Endothelial cell of umbilical vein (primary cell): ENCODE data around the gene MAPK9. TPM values are rescaled to one million over a fixed set of nuclear protein-coding genes. Genes with fewer than 3 reads are reported as not detected.

Source experiments
- BruUV-seq: library from RNA; stranded (reverse); fragments of 400-500 nt; replicated peaks from 2 replicates; lab custom pipeline; 2021; lab: Mats Ljungman, UMichigan
- CTCF ChIA-PET: fragments of 300-600, 350-600 bp; sonication (Branson Sonifier 250); formaldehyde crosslinking; loops from one replicate; lab custom pipeline; 2021; ENCODE audit warnings: antibody characterized with exemption, inconsistent platforms; lab: Charles Lee
- POLR2A ChIA-PET: fragments of 300-600, 350-600 bp; sonication (Branson Sonifier 250); formaldehyde crosslinking; loops from one replicate; lab custom pipeline; 2021; ENCODE audit warnings: antibody characterized with exemption, inconsistent platforms; lab: Charles Lee
- DNase-seq: peaks from one replicate; pipeline ENCODE4 v3.0.0-alpha.2; 2011; ENCODE audit warnings: low read depth, low spot score
- FAIRE-seq: peaks from 2 replicates; lab custom pipeline; 2011; peaks lifted over from hg19 to GRCh38; lab: Jason Lieb, UNC
- H2AFZ ChIP-seq: 2 replicates; pipeline ENCODE4 v1.6.0; 2012; ENCODE audit warnings: low read depth, low read length, control low read depth, inconsistent platforms
- H3K27ac ChIP-seq: 2 replicates; pipeline ENCODE4 v1.5.1; 2011; ENCODE audit warnings: low read depth, mild to moderate bottlenecking, control low read depth, low read length, moderate library complexity; ENCODE audit not compliant: insufficient read depth
- H3K27me3 ChIP-seq, 2 experiments: 2 replicates each; pipeline versions ENCODE4 v1.6.0 to v1.6.1; 2011; ENCODE audit warnings: low read length in 2 of 2, mixed read lengths in 1 of 2; ENCODE audit not compliant: control insufficient read depth in 2 of 2, insufficient read depth in 2 of 2
- H3K36me3 ChIP-seq, 2 experiments: 2 replicates in 1 of 2; 3 replicates in 1 of 2; pipeline ENCODE4 v1.5.1; 2011; ENCODE audit warnings: low read length in 2 of 2, mild to moderate bottlenecking in 1 of 2, moderate library complexity in 1 of 2; ENCODE audit not compliant: control insufficient read depth in 2 of 2, insufficient read depth in 2 of 2; ENCODE audit errors: extremely low read depth in 1 of 2
- H3K4me1 ChIP-seq: 3 replicates; pipeline ENCODE4 v1.5.1; 2011; ENCODE audit warnings: mild to moderate bottlenecking, low read length; ENCODE audit not compliant: control insufficient read depth, insufficient read depth; ENCODE audit errors: extremely low read depth
- H3K4me2 ChIP-seq: 2 replicates; pipeline ENCODE4 v1.6.1; 2011; ENCODE audit warnings: low read length, control low read depth, mixed read lengths; ENCODE audit not compliant: insufficient read depth
- H3K4me3 ChIP-seq, 3 experiments: fragments of 200-600 bp in 1 of 3; sonication (generic), shearing (Covaris generic) in 1 of 3; replicated peaks in 1 of 3; 2 replicates each; pipeline ENCODE4 v1.5.1; 2011 to 2016; ENCODE audit warnings: control low read depth in 3 of 3, low read length in 3 of 3, mild to moderate bottlenecking in 2 of 3, inconsistent platforms in 1 of 3, low read depth in 1 of 3, moderate library complexity in 1 of 3; ENCODE audit not compliant: insufficient read depth in 1 of 3
- H3K79me2 ChIP-seq: 2 replicates; pipeline ENCODE4 v1.6.0; 2012; ENCODE audit warnings: low read length, inconsistent platforms; ENCODE audit not compliant: control insufficient read depth, insufficient read depth
- H3K9ac ChIP-seq: replicated peaks from 2 replicates; pipeline ENCODE3; 2011; ENCODE audit warnings: low read length, control low read depth; ENCODE audit not compliant: insufficient read depth; ENCODE audit errors: extremely low read depth
- H3K9me1 ChIP-seq: replicated peaks from 3 replicates; pipeline ENCODE4 v1.6.0; 2011; ENCODE audit warnings: mild to moderate bottlenecking, low read length; ENCODE audit not compliant: control insufficient read depth, insufficient read depth; ENCODE audit errors: extremely low read depth
- H3K9me3 ChIP-seq: replicated peaks from 2 replicates; pipeline ENCODE4 v1.5.1; 2012; ENCODE audit warnings: low read length, inconsistent platforms; ENCODE audit not compliant: control insufficient read depth, insufficient read depth
- H4K20me1 ChIP-seq: replicated peaks from 2 replicates; pipeline ENCODE3; 2011; ENCODE audit warnings: mild to moderate bottlenecking, low read length; ENCODE audit not compliant: control insufficient read depth, insufficient read depth; ENCODE audit errors: extremely low read depth
- EZH2 ChIP-seq: IDR thresholded peaks from 2 replicates; pipeline ENCODE4 v1.6.1; 2012; ENCODE audit warnings: borderline replicate concordance, low read depth, mild to moderate bottlenecking, moderate library complexity, low read length, inconsistent platforms; ENCODE audit not compliant: severe bottlenecking
- FOS ChIP-seq: IDR thresholded peaks from 2 replicates; pipeline ENCODE4 v1.6.1; 2011; ENCODE audit warnings: mild to moderate bottlenecking, low read length, moderate library complexity, borderline replicate concordance; ENCODE audit not compliant: insufficient read depth
- GATA2 ChIP-seq: IDR thresholded peaks from 2 replicates; pipeline ENCODE4 v1.7.0; 2011; ENCODE audit warnings: low read depth, mild to moderate bottlenecking, moderate library complexity, mixed read lengths, low read length; ENCODE audit not compliant: insufficient read length, insufficient read depth
- JUN ChIP-seq: IDR thresholded peaks from 2 replicates; pipeline ENCODE4 v1.6.1; 2011; ENCODE audit warnings: borderline replicate concordance, low read depth; ENCODE audit not compliant: insufficient read length, insufficient read depth
- MAX ChIP-seq: IDR thresholded peaks from 2 replicates; pipeline ENCODE4 v1.6.1; 2011; ENCODE audit not compliant: insufficient read depth, insufficient read length
- MYC ChIP-seq: IDR thresholded peaks from one replicate; pipeline ENCODE4 v1.6.1; 2011; ENCODE audit warnings: mild to moderate bottlenecking, low read depth, low read length
- POLR2A ChIP-seq: IDR thresholded peaks from 2 replicates; pipeline ENCODE4 v1.6.1; 2012; ENCODE audit warnings: low read depth, mild to moderate bottlenecking, control low read depth, low read length
- POLR2AphosphoS5 ChIP-seq: IDR thresholded peaks from 2 replicates; pipeline ENCODE4 v1.6.1; 2012; ENCODE audit warnings: low read depth, mild to moderate bottlenecking, control low read depth, low read length, moderate library complexity; ENCODE audit not compliant: insufficient read depth
- dilution Hi-C: fragments of 300-500 bp; cut with MboI; formaldehyde crosslinking; loops from one replicate; pipeline ENCODE4 v1.15.0; 2019; ENCODE audit warnings: low sequenced_read_pairs; ENCODE audit not compliant: extremely low pct_ligation_motif_present
- intact Hi-C: fragments of 100-400 bp; cut with micrococcal nuclease; formaldehyde crosslinking; loops from one replicate; pipeline ENCODE4 v1.10.0; 2022
- polyA plus RNA-seq, 4 experiments: library from polyadenylated mRNA; depleted of rRNA in 3 of 4; stranded (reverse) in 3 of 4; unstranded in 1 of 4; fragments of >200 nt; gene quantifications; 2 replicates each; pipeline versions ENCODE4 v1.2.1 to v1.2.3, GENCODE V29; 2011 to 2012; ENCODE audit warnings: missing spikeins in 1 of 4
- total RNA-seq: library from RNA; stranded (reverse); gene quantifications from 2 replicates; pipeline ENCODE4 v1.2.3, GENCODE V29; 2021

The MAPK9 gene
- total and polyA plus RNA-seq, 2 donors (not counting 3 experiments of a cell fraction or from before 2014, with no cell fraction given) = 24.6 to 34.8 TPM

- H3K36me3 ChIP-seq = no peaks in the 10 kb centered on the region
- peak overlapping the region in 2 of 3 experiments; percentile 32 to 88 for H3K4me3 ChIP-seq
- H3K27me3 ChIP-seq = no peaks in the 10 kb centered on the region
- ChIA-PET CTCF (interaction anchor here (0.7 to 2.7 kb wide), 5 partner anchors 24 to 81 kb away, joined by 3 to 17 read pairs (median 4); partner anchors contain the start of genes GFPT2 and RASGEF1C), POLR2A (interaction anchor here (0.6 kb wide), 1 partner anchor 215 kb away, joined by 3 read pairs; no protein-coding TSS in a partner anchor)
- DNase-seq (peak; percentile 16), FAIRE-seq (no peak)
- no peaks in the 10 kb centered on the region for H3K9me3 ChIP-seq
- peaks cover 6% of the 10 kb centered on the region for H3K4me1 ChIP-seq
- H3K27ac ChIP-seq = no peak overlapping the region
- no peaks in the 10 kb centered on the region for H3K9me1 ChIP-seq
- no peak overlapping the region for H2AFZ ChIP-seq
- peak overlapping the region; percentile 64 for H3K4me2 ChIP-seq
- dilution Hi-C loops = no loop called here
- no peak overlapping the region for H3K9ac ChIP-seq
- TF ChIP-seq FOS = no peak
- peaks cover 2% of the 10 kb centered on the region for H4K20me1 ChIP-seq
- H3K79me2 ChIP-seq = peaks cover 24% of the 10 kb centered on the region
- intact Hi-C loops = loop anchor here (10.0 kb wide), 1 partner anchor 354 kb away; the partner anchor contains the start of gene FLT4
- BruUV-seq = TSS peak; percentile 49
Measured at GRCh38 chr5:180290568-180291233, 1.2 kb downstream of the MAPK9 start.

- FAIRE-seq (no peak), DNase-seq (no peak)
- POLR2A ChIA-PET = no interaction called here
- CTCF ChIA-PET = interaction anchor here (1.2 to 2.7 kb wide), 5 partner anchors 24 to 81 kb away, joined by 3 to 17 read pairs (median 9); partner anchors contain the start of gene RASGEF1C
- peaks cover 29% of the 10 kb centered on the region for H3K79me2 ChIP-seq
- intact Hi-C loops = loop anchor here (10.0 kb wide), 1 partner anchor 355 kb away; the partner anchor contains the start of gene FLT4
- no peak overlapping the region for H3K4me3 ChIP-seq
- peaks cover 6% of the 10 kb centered on the region for H3K4me1 ChIP-seq
- no peaks in the 10 kb centered on the region for H3K36me3 ChIP-seq
- H3K9ac ChIP-seq = no peak overlapping the region
- no peaks in the 10 kb centered on the region for H3K9me1 ChIP-seq
- dilution Hi-C loops = no loop called here
- no peaks in the 10 kb centered on the region for H3K9me3 ChIP-seq
- no peaks in the 10 kb centered on the region for H3K27me3 ChIP-seq
- H3K4me2 ChIP-seq = no peak overlapping the region
- TF ChIP-seq POLR2A (no peak), MYC (no peak), POLR2AphosphoS5 (no peak), FOS (no peak), MAX (no peak), JUN (no peak), EZH2 (no peak), GATA2 (no peak)
- peaks cover 2% of the 10 kb centered on the region for H4K20me1 ChIP-seq
- H2AFZ ChIP-seq = no peak overlapping the region
- no peak overlapping the region for H3K27ac ChIP-seq
- BruUV-seq = no TSS peak
Measured at GRCh38 chr5:180289966-180290365, 1.9 kb downstream of the MAPK9 start.
